Esophagus (tissue), 2 donors: ENCODE data around the gene SERPINA1. TPM values are rescaled to one million over a fixed set of nuclear protein-coding genes. Genes with fewer than 3 reads are reported as not detected.

ENCODE experiments used
- H3K27ac ChIP-seq, 2 donors: one replicate each; pipeline ENCODE4 v1.5.1; 2013; ENCODE audit warnings: low read depth in 2 of 2, mild to moderate bottlenecking in 2 of 2, inconsistent platforms in 1 of 2, low read length in 1 of 2, moderate library complexity in 1 of 2
- H3K27me3 ChIP-seq, 2 donors: one replicate each; pipeline ENCODE4 v1.6.1; 2013; ENCODE audit warnings: low read length in 2 of 2, control low read depth in 1 of 2, mild to moderate bottlenecking in 1 of 2; ENCODE audit not compliant: insufficient read depth in 2 of 2, control insufficient read depth in 1 of 2
- H3K36me3 ChIP-seq, 2 donors: one replicate each; pipeline ENCODE4 v1.6.1; 2013; ENCODE audit warnings: low read length in 1 of 2; ENCODE audit not compliant: control insufficient read depth in 2 of 2, insufficient read depth in 2 of 2
- H3K4me1 ChIP-seq, 2 donors: one replicate each; pipeline ENCODE4 v1.6.1; 2013; ENCODE audit warnings: low read length in 1 of 2; ENCODE audit not compliant: control insufficient read depth in 2 of 2, insufficient read depth in 2 of 2
- H3K4me3 ChIP-seq, 2 donors: one replicate each; pipeline ENCODE4 v1.5.1; 2013; ENCODE audit warnings: low read length in 2 of 2, mild to moderate bottlenecking in 2 of 2, low read depth in 1 of 2, moderate library complexity in 1 of 2
- H3K9me3 ChIP-seq, 2 donors: one replicate each; pipeline ENCODE4 v1.6.1; 2013; ENCODE audit warnings: mild to moderate bottlenecking in 2 of 2, low read depth in 1 of 2, low read length in 1 of 2, moderate library complexity in 1 of 2; ENCODE audit not compliant: control insufficient read depth in 2 of 2, insufficient read depth in 1 of 2
- WGBS, 2 donors: extraction: QIAGEN DNeasy Blood & Tissue Kit; methylation state at CpG; one replicate each; pipeline ENCODE4 v1.1.7; 2013; 5-methylcytosine and 5-hydroxymethylcytosine counted together
- polyA plus RNA-seq, 2 donors: library from polyadenylated mRNA; stranded (reverse); fragments of 200-250 nt; gene quantifications; one replicate each; pipeline ENCODE4 v1.2.3, GENCODE V29; 2013
- donor health status: healthy with polysubstance abuse.
- donor health status: Bipolar disorder and iron deficiency.

SERPINA1 gene
- polyA plus RNA-seq, 2 donors: 1.5 to 2.2 TPM

- Histone ChIP-seq H3K27me3 (no peaks in the 10 kb centered on the region), H3K27ac (no peak overlapping the region), H3K4me3 (no peak overlapping the region), H3K36me3 (no peaks in the 10 kb centered on the region), H3K9me3 (no peaks in the 10 kb centered on the region), H3K4me1 (peaks cover 0 to 7% of the 10 kb centered on the region in 2 donors)
- 70 to 71% methylated on average over 5 of the region's 5 CpGs for WGBS, 2 donors
Measured at GRCh38 chr14:94392510-94392935, 4.1 kb upstream of the SERPINA1 start.

DNA sequence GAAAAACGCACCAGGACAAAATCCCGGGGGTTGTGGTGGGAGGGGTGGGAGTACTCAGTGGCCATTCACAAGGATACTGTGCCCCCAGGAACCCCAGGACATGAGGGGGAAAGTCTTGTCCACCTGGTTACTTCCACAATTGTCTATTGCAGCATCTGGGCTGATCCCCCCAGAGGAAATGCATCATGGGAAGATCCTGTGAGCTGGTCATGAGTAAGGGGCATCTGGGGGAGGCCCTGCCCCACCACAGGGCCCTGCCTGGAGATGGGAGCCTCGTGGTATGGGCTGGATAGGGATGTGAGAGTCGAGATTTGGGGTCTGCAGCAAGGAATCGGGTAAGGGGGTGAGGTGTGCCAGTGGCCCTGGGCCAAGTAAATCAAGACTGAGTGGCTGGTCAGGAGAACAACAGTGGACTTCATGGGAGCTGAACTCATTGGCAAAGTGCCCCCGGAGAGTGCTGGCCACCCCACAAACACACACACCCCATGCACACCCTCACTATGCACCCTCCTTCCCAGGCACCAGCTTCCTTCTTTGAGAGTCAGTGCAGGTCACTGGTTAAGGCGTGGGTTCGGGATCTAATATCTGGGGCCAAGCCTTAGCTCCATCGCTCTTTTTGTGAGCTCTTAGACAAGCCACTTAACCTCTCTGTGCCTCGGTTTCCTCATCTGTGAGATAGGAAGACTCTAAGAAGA lies 3.0 kb upstream of the SERPINA1 start:
- Histone ChIP-seq H3K27ac (no peak overlapping the region), H3K27me3 (no peaks in the 10 kb centered on the region), H3K4me3 (no peak overlapping the region), H3K36me3 (no peaks in the 10 kb centered on the region), H3K4me1 (peaks cover 0 to 7% of the 10 kb centered on the region in 2 donors), H3K9me3 (no peaks in the 10 kb centered on the region)
- 79 to 85% methylated on average over 10 of the region's 10 CpGs for WGBS, 2 donors

DNA sequence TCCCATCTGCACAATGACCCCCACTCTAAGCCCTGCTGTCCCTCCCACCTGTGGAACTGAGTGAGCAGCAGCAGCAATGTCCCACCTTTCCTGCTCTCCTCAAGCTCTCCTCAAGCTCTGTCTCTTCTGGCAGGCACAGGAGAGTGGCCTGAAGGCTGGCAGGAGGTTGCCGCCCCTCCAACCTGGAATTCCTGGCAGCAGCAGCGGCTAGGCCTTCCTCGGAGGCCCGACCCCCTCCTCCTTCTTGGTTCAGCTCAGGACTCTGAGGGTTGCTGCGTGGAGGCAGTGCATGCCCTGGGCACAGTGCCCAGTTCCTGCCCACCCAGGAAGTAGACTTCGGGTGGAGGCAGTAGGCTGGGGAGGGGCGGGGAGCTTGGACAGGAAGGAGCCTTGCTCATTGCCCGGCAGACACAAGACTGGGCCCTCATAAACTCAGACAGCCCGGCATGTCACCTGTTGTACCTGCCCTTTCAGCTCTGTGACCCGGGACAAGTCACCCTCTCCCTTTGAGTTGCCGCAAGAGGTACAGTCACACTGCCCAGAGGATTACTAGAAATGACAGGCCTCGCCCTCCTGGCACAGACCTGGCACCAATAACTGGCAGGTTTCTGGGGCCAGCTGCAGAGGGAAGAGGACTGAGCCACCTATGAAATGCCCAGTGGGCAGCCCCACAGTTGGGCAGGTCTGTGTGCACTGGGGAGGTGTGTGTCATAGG lies 2.1 kb upstream of the SERPINA1 start:
- Histone ChIP-seq H3K27ac (peak overlapping the region in 1 of 2 donors; percentile 38), H3K4me3 (no peak overlapping the region), H3K4me1 (peaks cover 0 to 7% of the 10 kb centered on the region in 2 donors)

GRCh38 chr14:94389731-94390371 lies 1.4 kb upstream of the SERPINA1 start:
- Histone ChIP-seq H3K27me3 (no peaks in the 10 kb centered on the region), H3K9me3 (no peaks in the 10 kb centered on the region), H3K36me3 (no peaks in the 10 kb centered on the region), H3K4me3 (no peak overlapping the region), H3K4me1 (peaks cover 0 to 7% of the 10 kb centered on the region in 2 donors), H3K27ac (no peak overlapping the region)
- WGBS, 2 donors: 78 to 82% methylated on average over 10 of the region's 10 CpGs

More for the DNA sequence above, 2.1 kb upstream of the SERPINA1 start:
- 26 to 28% methylated on average over 12 of the region's 12 CpGs for WGBS, 2 donors
- Histone ChIP-seq H3K36me3 (no peaks in the 10 kb centered on the region), H3K27me3 (no peaks in the 10 kb centered on the region), H3K9me3 (no peaks in the 10 kb centered on the region)

DNA sequence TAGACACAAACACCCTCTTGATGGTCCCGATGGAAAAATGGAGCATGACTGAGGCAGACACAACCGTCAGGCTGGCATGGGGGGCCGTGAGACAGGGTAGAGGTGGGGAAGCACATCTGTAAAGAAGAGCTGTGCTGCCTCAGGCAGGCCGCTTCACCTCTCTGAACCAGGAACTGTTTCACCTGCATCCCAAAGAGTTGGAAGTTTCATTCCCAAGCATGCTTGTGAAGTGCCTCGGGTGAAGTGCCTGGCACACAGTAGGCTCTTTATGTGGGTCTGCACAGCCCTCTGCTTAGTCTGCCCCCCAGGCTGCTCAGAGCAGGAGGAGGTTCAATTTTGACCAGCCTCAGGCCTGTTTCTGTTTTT lies 685 bp upstream of the SERPINA1 start:
- H3K9me3 ChIP-seq: no peaks in the 10 kb centered on the region
- H3K27me3 ChIP-seq: no peaks in the 10 kb centered on the region
- H3K36me3 ChIP-seq: no peaks in the 10 kb centered on the region
- H3K4me1 ChIP-seq: peaks cover 0 to 5% of the 10 kb centered on the region in 2 donors
- H3K27ac ChIP-seq: no peak overlapping the region
- 84 to 85% methylated on average over 5 of the region's 5 CpGs for whole genome bisulfite sequencing, 2 donors
- no peak overlapping the region for H3K4me3 ChIP-seq

DNA sequence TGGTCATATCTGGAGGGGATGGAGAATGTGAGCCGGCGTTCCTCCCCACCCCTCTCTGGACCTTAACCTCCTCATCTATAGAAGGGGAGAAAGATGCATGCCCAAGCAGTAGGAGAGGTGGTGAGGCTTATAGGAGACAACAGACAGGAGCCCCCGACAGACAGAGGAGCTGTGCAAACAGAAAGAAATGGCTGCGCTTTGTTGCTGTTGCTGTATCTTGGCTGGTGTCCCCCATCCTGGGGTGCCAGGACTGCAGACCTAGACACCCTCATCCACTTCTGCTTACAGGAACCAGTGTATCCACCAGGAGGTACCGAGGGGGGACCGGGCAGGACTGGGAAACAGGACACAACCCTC lies 397 bp downstream of the SERPINA1 start:
- no peaks in the 10 kb centered on the region for H3K27me3 ChIP-seq
- H3K4me3 ChIP-seq: no peak overlapping the region
- H3K27ac ChIP-seq: no peak overlapping the region
- no peaks in the 10 kb centered on the region for H3K9me3 ChIP-seq
- no peaks in the 10 kb centered on the region for H3K36me3 ChIP-seq
- peaks cover 0 to 5% of the 10 kb centered on the region in 2 donors for H3K4me1 ChIP-seq
- WGBS, 2 donors: 83 to 84% methylated on average over 6 of the region's 6 CpGs

DNA sequence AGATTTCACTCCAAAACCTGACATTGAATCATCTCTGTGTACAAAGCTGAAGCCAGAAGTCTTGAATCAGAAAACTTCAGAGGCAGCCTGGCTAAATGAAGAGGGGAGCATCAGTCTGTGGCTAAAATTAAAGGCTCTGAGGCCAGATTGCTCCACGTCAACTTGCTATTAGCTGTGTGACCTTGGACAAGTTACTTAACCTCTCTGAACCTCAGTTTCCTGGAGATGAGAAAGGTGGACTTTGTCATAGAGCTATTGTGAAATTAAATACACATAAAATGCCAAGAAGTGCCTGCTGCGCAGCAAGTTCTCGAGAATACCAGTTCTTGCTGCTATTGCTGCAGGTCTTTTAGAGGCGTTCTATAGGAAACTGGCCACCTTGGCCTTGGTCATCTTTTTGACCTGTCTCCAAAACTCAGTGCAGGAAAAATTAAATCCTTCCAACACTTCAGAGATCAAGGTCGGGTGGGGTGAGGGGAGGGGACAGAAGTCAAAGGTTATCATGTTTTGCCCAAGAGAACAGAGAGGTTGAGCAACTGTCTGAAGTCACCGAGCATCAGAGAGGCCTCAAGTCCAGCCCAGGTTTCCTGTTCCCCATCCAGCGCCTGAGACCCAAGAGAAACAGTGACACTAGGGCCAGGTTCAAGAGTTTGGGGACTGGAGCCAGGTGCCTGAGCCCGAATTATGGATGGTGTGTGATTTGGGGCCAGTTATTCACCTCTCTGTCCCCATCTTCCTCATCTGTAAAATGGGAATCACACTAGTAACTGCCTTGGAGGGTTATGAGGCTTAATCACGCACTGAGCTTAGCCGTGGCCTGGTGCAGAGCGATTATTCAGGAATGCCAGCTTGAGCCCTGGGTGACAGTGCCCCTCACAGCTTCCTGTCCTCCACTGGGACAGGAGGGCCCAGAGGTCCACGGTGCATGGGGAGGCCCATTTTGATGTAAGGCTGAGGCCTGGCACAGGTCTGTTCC lies 1.1 kb downstream of the SERPINA1 start:
- H3K4me1 ChIP-seq: peaks cover 0 to 5% of the 10 kb centered on the region in 2 donors
- no peaks in the 10 kb centered on the region for H3K36me3 ChIP-seq
- no peak overlapping the region for H3K4me3 ChIP-seq
- H3K9me3 ChIP-seq: no peaks in the 10 kb centered on the region
- H3K27me3 ChIP-seq: no peaks in the 10 kb centered on the region
- no peak overlapping the region for H3K27ac ChIP-seq
- WGBS, 2 donors: 78 to 79% methylated on average over 12 of the region's 12 CpGs

GRCh38 chr14:94386085-94387031 lies 2.0 kb downstream of the SERPINA1 start:
- no peaks in the 10 kb centered on the region for H3K27me3 ChIP-seq
- no peaks in the 10 kb centered on the region for H3K9me3 ChIP-seq
- H3K4me3 ChIP-seq: no peak overlapping the region
- 70 to 81% methylated on average over 14 of the region's 14 CpGs for WGBS, 2 donors
- H3K36me3 ChIP-seq: no peaks in the 10 kb centered on the region
- H3K4me1 ChIP-seq: peaks cover 0 to 5% of the 10 kb centered on the region in 2 donors
- no peak overlapping the region for H3K27ac ChIP-seq
